Measurements from ENCODE around the gene CD68. TPM values are rescaled to one million over a fixed set of nuclear protein-coding genes. Genes with fewer than 3 reads are reported as not detected.

Gene CD68
- total and polyA plus RNA-seq, 4 donors, result 33.3 to 595 (median 395) TPM

DNA sequence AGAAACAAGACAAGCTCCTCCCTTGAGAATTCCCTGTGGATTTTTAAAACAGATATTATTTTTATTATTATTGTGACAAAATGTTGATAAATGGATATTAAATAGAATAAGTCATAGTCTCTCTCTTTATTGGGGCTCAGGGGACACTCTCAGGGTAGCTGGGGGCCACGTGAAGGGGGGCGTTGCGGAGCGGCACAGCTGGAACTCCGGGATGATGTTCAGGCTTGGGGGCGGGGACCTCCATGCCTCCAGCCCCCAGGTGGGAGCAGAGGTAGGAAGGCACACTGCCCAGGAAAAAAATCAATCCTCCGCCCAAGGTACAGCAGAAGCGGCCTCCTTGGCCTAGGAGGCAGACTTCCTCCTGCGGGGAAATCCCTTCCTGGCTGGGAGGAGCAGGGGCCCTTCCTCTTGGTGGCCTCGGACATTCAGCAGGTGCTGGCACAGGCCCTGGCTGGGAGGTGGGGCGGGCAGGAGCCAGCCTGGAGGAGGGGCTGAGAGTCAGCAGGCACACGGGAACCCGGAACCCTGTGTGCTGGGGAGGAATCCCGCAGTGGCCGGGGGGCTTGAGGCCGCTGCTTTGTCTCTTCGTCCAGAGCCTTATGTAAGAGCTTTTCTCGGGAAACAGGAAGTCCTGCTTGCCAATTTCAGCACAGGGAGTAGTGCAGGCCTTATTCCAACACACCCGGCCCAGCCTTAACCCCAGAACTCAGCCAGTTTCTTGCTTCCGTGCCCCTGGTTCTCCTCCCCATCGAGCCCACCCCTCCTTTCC is 21.5 kb upstream of the CD68 start:
- H3K4me3 ChIP-seq, result no peak overlapping the region
- no peaks in the 10 kb centered on the region for H3K9me3 ChIP-seq (ENCODE audit: control insufficient read depth in 4 of 4, insufficient read depth in 3 of 4, low read length in 3 of 4)
- peak overlapping the region; percentile 31 to 66 for H3K9ac ChIP-seq (ENCODE audit: insufficient read depth in 1 of 2, low read length in 2 of 2)
- peaks cover 0 to 48% (median 23%) of the 10 kb centered on the region in 5 donors for H3K4me1 ChIP-seq (ENCODE audit: control insufficient read depth in 5 of 5, insufficient read depth in 5 of 5, low read length in 5 of 5)
- H3K36me3 ChIP-seq (ENCODE audit: control insufficient read depth in 4 of 4, insufficient read depth in 4 of 4, low read length in 4 of 4), result peaks cover 0 to 6% (median 3%) of the 10 kb centered on the region in 4 donors
- TF ChIP-seq, protein P1, sequence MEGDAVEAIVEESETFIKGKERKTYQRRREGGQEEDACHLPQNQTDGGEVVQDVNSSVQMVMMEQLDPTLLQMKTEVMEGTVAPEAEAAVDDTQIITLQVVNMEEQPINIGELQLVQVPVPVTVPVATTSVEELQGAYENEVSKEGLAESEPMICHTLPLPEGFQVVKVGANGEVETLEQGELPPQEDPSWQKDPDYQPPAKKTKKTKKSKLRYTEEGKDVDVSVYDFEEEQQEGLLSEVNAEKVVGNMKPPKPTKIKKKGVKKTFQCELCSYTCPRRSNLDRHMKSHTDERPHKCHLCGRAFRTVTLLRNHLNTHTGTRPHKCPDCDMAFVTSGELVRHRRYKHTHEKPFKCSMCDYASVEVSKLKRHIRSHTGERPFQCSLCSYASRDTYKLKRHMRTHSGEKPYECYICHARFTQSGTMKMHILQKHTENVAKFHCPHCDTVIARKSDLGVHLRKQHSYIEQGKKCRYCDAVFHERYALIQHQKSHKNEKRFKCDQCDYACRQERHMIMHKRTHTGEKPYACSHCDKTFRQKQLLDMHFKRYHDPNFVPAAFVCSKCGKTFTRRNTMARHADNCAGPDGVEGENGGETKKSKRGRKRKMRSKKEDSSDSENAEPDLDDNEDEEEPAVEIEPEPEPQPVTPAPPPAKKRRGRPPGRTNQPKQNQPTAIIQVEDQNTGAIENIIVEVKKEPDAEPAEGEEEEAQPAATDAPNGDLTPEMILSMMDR (IDR thresholded peaks at IDR 0.05; ENCODE audit: control extremely low read depth, extremely low read depth), result no peak
- peak overlapping the region; percentile 77 to 95 for H3K27ac ChIP-seq (ENCODE audit: low read depth in 1 of 2, low read length in 1 of 2)
- peak; percentile 63 for ATAC-seq (ENCODE audit: insufficient read depth, low FRiP score)
- no peaks in the 10 kb centered on the region for H3K27me3 ChIP-seq (ENCODE audit: control insufficient read depth in 3 of 3, insufficient read depth in 3 of 3, low read length in 2 of 3)
- WGBS, 2 donors, result 6 to 7% methylated on average over 21 of the region's 21 CpGs
- DNase-seq, result peak; percentile 88 to 98 (median 96)

DNA sequence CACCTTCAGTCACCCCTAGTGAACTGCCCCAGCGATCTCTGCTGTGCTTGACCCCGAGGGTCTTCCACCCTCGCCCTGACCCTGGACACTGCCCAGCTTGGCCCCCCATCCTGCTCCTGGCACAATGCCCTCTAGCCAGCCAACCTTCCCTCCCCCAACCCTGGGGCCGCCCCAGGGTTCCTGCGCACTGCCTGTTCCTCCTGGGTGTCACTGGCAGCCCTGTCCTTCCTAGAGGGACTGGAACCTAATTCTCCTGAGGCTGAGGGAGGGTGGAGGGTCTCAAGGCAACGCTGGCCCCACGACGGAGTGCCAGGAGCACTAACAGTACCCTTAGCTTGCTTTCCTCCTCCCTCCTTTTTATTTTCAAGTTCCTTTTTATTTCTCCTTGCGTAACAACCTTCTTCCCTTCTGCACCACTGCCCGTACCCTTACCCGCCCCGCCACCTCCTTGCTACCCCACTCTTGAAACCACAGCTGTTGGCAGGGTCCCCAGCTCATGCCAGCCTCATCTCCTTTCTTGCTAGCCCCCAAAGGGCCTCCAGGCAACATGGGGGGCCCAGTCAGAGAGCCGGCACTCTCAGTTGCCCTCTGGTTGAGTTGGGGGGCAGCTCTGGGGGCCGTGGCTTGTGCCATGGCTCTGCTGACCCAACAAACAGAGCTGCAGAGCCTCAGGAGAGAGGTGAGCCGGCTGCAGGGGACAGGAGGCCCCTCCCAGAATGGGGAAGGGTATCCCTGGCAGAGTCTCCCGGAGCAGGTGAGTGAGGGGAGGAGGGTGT is 20.7 kb upstream of the CD68 start, which contains the start of gene TNFSF13:
Gene TNFSF13, plus strand, starts transcription at position 207 of the 776 bp plus-strand sequence. Its CDS starts 290 bp downstream, at position 497.
- WGBS, 2 donors, result 8 to 18% methylated on average over 15 to 16 of the region's 16 CpGs
- ATAC-seq (ENCODE audit: insufficient read depth, low FRiP score) (no peak), DNase-seq (no peak)
- TF ChIP-seq, protein P1 (IDR thresholded peaks at IDR 0.05; ENCODE audit: control extremely low read depth, extremely low read depth), result no peak
- Histone ChIP-seq H3K4me1 (ENCODE audit: control insufficient read depth in 5 of 5, insufficient read depth in 5 of 5, low read length in 5 of 5) (peaks cover 0 to 50% (median 23%) of the 10 kb centered on the region in 5 donors), H3K36me3 (ENCODE audit: control insufficient read depth in 4 of 4, insufficient read depth in 4 of 4, low read length in 4 of 4) (peaks cover 0 to 12% (median 1%) of the 10 kb centered on the region in 4 donors), H3K9me3 (ENCODE audit: control insufficient read depth in 4 of 4, insufficient read depth in 3 of 4, low read length in 3 of 4) (no peaks in the 10 kb centered on the region), H3K27ac (ENCODE audit: low read depth in 1 of 2, low read length in 1 of 2) (peak within 1 kb of the TSS; percentile 77 to 95), H3K27me3 (ENCODE audit: control insufficient read depth in 3 of 3, insufficient read depth in 3 of 3, low read length in 2 of 3) (no peaks in the 10 kb centered on the region), H3K4me3 (peak within 1 kb of the TSS; percentile 23), H3K9ac (ENCODE audit: insufficient read depth in 1 of 2, low read length in 2 of 2) (peak within 1 kb of the TSS; percentile 31 to 66)

DNA sequence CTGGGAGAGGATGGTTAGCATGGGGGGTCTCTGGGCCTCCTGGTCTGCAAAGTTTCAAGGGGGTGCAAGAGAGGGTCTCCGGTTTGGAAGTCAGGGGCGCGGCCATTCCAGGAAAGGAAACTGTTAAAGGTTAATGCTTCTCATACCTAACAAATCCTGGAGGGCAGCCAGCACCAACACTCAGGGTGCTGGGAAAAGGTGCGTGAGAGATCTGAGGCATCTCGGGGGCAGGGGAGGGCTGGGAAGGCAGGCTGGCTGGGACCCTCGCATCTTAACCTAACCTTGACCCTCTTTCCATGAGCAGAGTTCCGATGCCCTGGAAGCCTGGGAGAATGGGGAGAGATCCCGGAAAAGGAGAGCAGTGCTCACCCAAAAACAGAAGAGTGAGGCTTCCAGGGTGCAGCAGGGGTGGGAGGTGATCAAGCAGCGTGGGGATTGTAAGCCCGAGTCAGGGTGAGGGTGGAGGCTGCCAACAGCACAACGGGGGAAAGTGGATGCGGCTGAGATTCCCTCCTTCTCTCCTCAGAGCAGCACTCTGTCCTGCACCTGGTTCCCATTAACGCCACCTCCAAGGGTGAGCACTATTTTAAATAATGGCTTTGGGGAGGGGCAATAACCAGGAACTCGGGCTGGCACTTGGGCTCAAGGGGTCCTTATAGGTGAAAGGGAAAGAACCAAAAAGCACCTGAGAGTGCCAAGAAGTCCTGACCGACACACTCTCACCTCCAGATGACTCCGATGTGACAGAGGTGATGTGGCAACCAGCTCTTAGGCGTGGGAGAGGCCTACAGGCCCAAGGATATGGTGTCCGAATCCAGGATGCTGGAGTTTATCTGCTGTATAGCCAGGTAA is 19.9 kb upstream of the CD68 start:
- WGBS, 2 donors, result 37 to 52% methylated on average over 18 of the region's 18 CpGs
- Histone ChIP-seq H3K9ac (ENCODE audit: insufficient read depth in 1 of 2, low read length in 2 of 2) (peak overlapping the region in 1 of 2 donors; percentile 95), H3K27me3 (ENCODE audit: control insufficient read depth in 3 of 3, insufficient read depth in 3 of 3, low read length in 2 of 3) (no peaks in the 10 kb centered on the region), H3K4me3 (peak overlapping the region; percentile 23), H3K9me3 (ENCODE audit: control insufficient read depth in 4 of 4, insufficient read depth in 3 of 4, low read length in 3 of 4) (no peaks in the 10 kb centered on the region), H3K36me3 (ENCODE audit: control insufficient read depth in 4 of 4, insufficient read depth in 4 of 4, low read length in 4 of 4) (peaks cover 0 to 16% (median 7%) of the 10 kb centered on the region in 4 donors), H3K4me1 (ENCODE audit: control insufficient read depth in 5 of 5, insufficient read depth in 5 of 5, low read length in 5 of 5) (peaks cover 0 to 50% (median 27%) of the 10 kb centered on the region in 5 donors), H3K27ac (ENCODE audit: low read depth in 1 of 2, low read length in 1 of 2) (peak overlapping the region; percentile 77 to 95)
- TF ChIP-seq, protein P1 (IDR thresholded peaks at IDR 0.05; ENCODE audit: control extremely low read depth, extremely low read depth), result no peak
- no peak for ATAC-seq (ENCODE audit: insufficient read depth, low FRiP score)
- DNase-seq, result peak in 2 of 3 donors; percentile 38 to 58
